ENCODE measurements around the gene ABCC1.

ABCC1 gene

GRCh38 chr16:16013812-16014211 lies 64.4 kb downstream of the ABCC1 start:
- H3K4me3 ChIP-seq (ENCODE audit: low read length) = no peak overlapping the region
- TF ChIP-seq CTCF (IDR thresholded peaks at IDR 0.05; ENCODE audit: insufficient read depth, low read depth, low read length, missing control alignments) = no peak
- DNase-seq (ENCODE audit: low read depth) = no peak

GRCh38 chr16:16014329-16015224 lies 65.2 kb downstream of the ABCC1 start:
- no peak for DNase-seq (ENCODE audit: low read depth)
- no peak overlapping the region for H3K4me3 ChIP-seq (ENCODE audit: low read length)
- TF ChIP-seq CTCF (IDR thresholded peaks at IDR 0.05; ENCODE audit: insufficient read depth, low read depth, low read length, missing control alignments) = no peak

- H3K4me3 ChIP-seq (ENCODE audit: low read length) = no peak overlapping the region
- TF ChIP-seq CTCF (IDR thresholded peaks at IDR 0.05; ENCODE audit: insufficient read depth, low read depth, low read length, missing control alignments) = no peak
- DNase-seq (ENCODE audit: low read depth) = no peak
Measured at GRCh38 chr16:16015849-16016248, 66.4 kb downstream of the ABCC1 start.

GRCh38 chr16:16016388-16016964 lies 67.1 kb downstream of the ABCC1 start:
- H3K4me3 ChIP-seq (ENCODE audit: low read length) = no peak overlapping the region
- no peak for TF ChIP-seq CTCF (IDR thresholded peaks at IDR 0.05; ENCODE audit: insufficient read depth, low read depth, low read length, missing control alignments)
- DNase-seq (ENCODE audit: low read depth) = no peak

- H3K4me3 ChIP-seq (ENCODE audit: low read length) = no peak overlapping the region
- no peak for DNase-seq (ENCODE audit: low read depth)
- no peak for TF ChIP-seq CTCF (IDR thresholded peaks at IDR 0.05; ENCODE audit: insufficient read depth, low read depth, low read length, missing control alignments)
Measured at GRCh38 chr16:16017812-16018211, 68.4 kb downstream of the ABCC1 start.

GRCh38 chr16:16018705-16019104 lies 69.3 kb downstream of the ABCC1 start:
- peak; percentile 22 for DNase-seq (ENCODE audit: low read depth)
- no peak for TF ChIP-seq CTCF (IDR thresholded peaks at IDR 0.05; ENCODE audit: insufficient read depth, low read depth, low read length, missing control alignments)

More at GRCh38 chr16:16018705-16019104, 69.3 kb downstream of the ABCC1 start:
- no peak overlapping the region for H3K4me3 ChIP-seq (ENCODE audit: low read length)
